Tibial nerve (tissue), 4 donors: ENCODE data around the gene ERBB2. TPM values are rescaled to one million over a fixed set of nuclear protein-coding genes. Genes with fewer than 3 reads are reported as not detected.

ENCODE experiments used
- DNase-seq, 2 donors: peaks; one replicate each; pipeline ENCODE4 v3.0.0-alpha.2; 2019; ENCODE audit warnings: low spot score in 2 of 2
- H3K27ac ChIP-seq, 4 donors: fragments of 200-600 bp; sonication (generic) in 3 of 4; one replicate each; pipeline ENCODE4 v1.5.1; 2017 to 2019; ENCODE audit warnings: mild to moderate bottlenecking in 1 of 4
- H3K27me3 ChIP-seq, 2 donors: fragments of 200-600 bp; sonication (generic) in 1 of 2; one replicate each; pipeline versions ENCODE4 v1.5.1 to v1.6.0; 2017 to 2019
- H3K36me3 ChIP-seq, 3 donors: fragments of 200-600 bp; sonication (generic); one replicate each; pipeline ENCODE4 v1.5.1; 2018 to 2019
- H3K4me1 ChIP-seq, 4 donors: fragments of 200-600 bp; sonication (generic) in 3 of 4; one replicate each; pipeline ENCODE4 v1.5.1; 2017 to 2019
- H3K4me3 ChIP-seq, 4 donors: fragments of 200-600 bp; sonication (generic) in 3 of 4; one replicate each; pipeline ENCODE4 v1.5.1; 2017 to 2019; ENCODE audit warnings: mild to moderate bottlenecking in 1 of 4, moderate library complexity in 1 of 4
- H3K9me3 ChIP-seq, 4 donors: fragments of 200-600 bp; sonication (generic) in 3 of 4; one replicate each; pipeline ENCODE4 v1.5.1; 2017 to 2019
- CTCF ChIP-seq, 5 experiments: fragments of 200-600 bp in 3 of 5; fragments of 450-650 bp in 2 of 5; sonication (generic) in 3 of 5; IDR thresholded peaks; one replicate each; pipeline ENCODE4 v1.5.1; 2016 to 2019; ENCODE audit warnings: antibody characterized with exemption in 5 of 5, mild to moderate bottlenecking in 3 of 5, moderate library complexity in 2 of 5
- EP300 ChIP-seq, 2 donors: sonication (generic); formaldehyde crosslinking; IDR thresholded peaks; one replicate each; pipeline ENCODE4 v1.6.1; 2017; ENCODE audit warnings: antibody characterized with exemption in 2 of 2, mild to moderate bottlenecking in 1 of 2
- POLR2A ChIP-seq, 2 donors: fragments of 450-650 bp; IDR thresholded peaks; one replicate each; pipeline ENCODE4 v1.6.1; 2017; ENCODE audit warnings: antibody characterized with exemption in 2 of 2, mild to moderate bottlenecking in 2 of 2, moderate library complexity in 2 of 2
- WGBS, 2 donors: methylation state at CpG; one replicate each; pipeline ENCODE4 v1.1.5; 2018; 5-methylcytosine and 5-hydroxymethylcytosine counted together
- total RNA-seq, 4 donors: library from RNA; depleted of rRNA; stranded (reverse); fragments of >200 nt; gene quantifications; one replicate each; pipeline ENCODE4 v1.1.0, GENCODE V29; 2016

Gene ERBB2
- total RNA-seq, 4 donors from 2014 or later = 101 to 131 (median 114) TPM

GRCh38 chr17:39666231-39666600 is 33.6 kb upstream of the ERBB2 start:
- TF ChIP-seq POLR2A (IDR thresholded peaks at IDR 0.05) (no peak), EP300 (IDR thresholded peaks at IDR 0.05) (no peak), CTCF (IDR thresholded peaks at IDR 0.05) (no peak)
- Histone ChIP-seq H3K36me3 (peaks cover 0 to 26% (median under 1%) of the 10 kb centered on the region in 3 donors), H3K4me3 (no peak overlapping the region), H3K27ac (peak overlapping the region in 2 of 4 donors; percentile 60 to 70), H3K27me3 (peaks cover 0 to 56% of the 10 kb centered on the region in 2 donors), H3K4me1 (peaks cover 0 to 79% (median 46%) of the 10 kb centered on the region in 4 donors), H3K9me3 (no peaks in the 10 kb centered on the region)
- DNase-seq = no peak
- WGBS, 2 donors = 29 to 42% methylated on average over 2 of the region's 2 CpGs

GRCh38 chr17:39666601-39667261 is 33.1 kb upstream of the ERBB2 start:
- no peak for DNase-seq
- Histone ChIP-seq H3K4me1 (peaks cover 0 to 77% (median 46%) of the 10 kb centered on the region in 4 donors), H3K9me3 (no peaks in the 10 kb centered on the region), H3K27ac (peak overlapping the region; percentile 27 to 70 (median 52)), H3K4me3 (peak overlapping the region in 3 of 4 donors; percentile 39 to 54 (median 53)), H3K27me3 (peaks cover 0 to 59% of the 10 kb centered on the region in 2 donors), H3K36me3 (peaks cover 0 to 20% (median 0%) of the 10 kb centered on the region in 3 donors)
- TF ChIP-seq CTCF (IDR thresholded peaks at IDR 0.05) (no peak), EP300 (IDR thresholded peaks at IDR 0.05) (peak in 1 of 2 donors; percentile 19)
- WGBS, 2 donors = 54 to 60% methylated on average over 10 to 11 of the region's 11 CpGs

GRCh38 chr17:39667262-39667944 is 32.5 kb upstream of the ERBB2 start:
- TF ChIP-seq CTCF (IDR thresholded peaks at IDR 0.05) = no peak
- TF ChIP-seq EP300 (IDR thresholded peaks at IDR 0.05) = peak in 1 of 2 donors; percentile 33
- Histone ChIP-seq H3K27ac (peak overlapping the region; percentile 27 to 70 (median 52)), H3K27me3 (peaks cover 0 to 59% of the 10 kb centered on the region in 2 donors), H3K4me1 (peaks cover 0 to 76% (median 46%) of the 10 kb centered on the region in 4 donors), H3K36me3 (peaks cover 0 to 14% (median 0%) of the 10 kb centered on the region in 3 donors), H3K9me3 (no peaks in the 10 kb centered on the region), H3K4me3 (peak overlapping the region; percentile 15 to 54 (median 46))
- no peak for DNase-seq
- WGBS, 2 donors = 14 to 16% methylated on average over 26 to 44 of the region's 49 CpGs

- H3K36me3 ChIP-seq = peaks cover 0 to 5% (median 0%) of the 10 kb centered on the region in 3 donors
- TF ChIP-seq CTCF (IDR thresholded peaks at IDR 0.05) = peak; percentile 61 to 83 (median 67)
- no peak for TF ChIP-seq EP300 (IDR thresholded peaks at IDR 0.05)
- no peak for TF ChIP-seq POLR2A (IDR thresholded peaks at IDR 0.05)
- peaks cover 0 to 59% of the 10 kb centered on the region in 2 donors for H3K27me3 ChIP-seq
- peak within 1 kb of the TSS in 3 of 4 donors; percentile 43 to 70 (median 60) for H3K27ac ChIP-seq
- 4 to 6% methylated on average over 60 to 64 of the region's 85 CpGs for WGBS, 2 donors
- peaks cover 0 to 67% (median 41%) of the 10 kb centered on the region in 4 donors for H3K4me1 ChIP-seq
- H3K9me3 ChIP-seq = no peaks in the 10 kb centered on the region
- H3K4me3 ChIP-seq = peak within 1 kb of the TSS; percentile 15 to 54 (median 46)
- DNase-seq = peak; percentile 55 to 63
Measured at GRCh38 chr17:39667945-39668924, 31.6 kb upstream of the ERBB2 start, which contains the start of gene PNMT. Gene PNMT, plus strand, starts transcription at chr17:39668453. Its CDS starts 23 bp downstream, at chr17:39668476.
